Heart right ventricle (tissue), 16 donors: Measurements from ENCODE around the gene PADI2. TPM values are rescaled to one million over a fixed set of nuclear protein-coding genes. Genes with fewer than 3 reads are reported as not detected.

ENCODE experiments used
- ATAC-seq, 8 donors: fragments of 200-7000 bp; cut with Tn5 transposase; one replicate each; pipeline ENCODE4 v1.9.1; 2020; ENCODE audit warnings: mild to moderate bottlenecking in 8 of 8, moderate library complexity in 8 of 8, moderate number of reproducible peaks in 1 of 8
- DNase-seq, 2 donors: peaks; one replicate each; pipeline ENCODE4 v3.0.0-alpha.2; 2020
- H3K27ac ChIP-seq, 10 donors: fragments of 200-600 bp; sonication (generic) in 2 of 10; one replicate each; pipeline versions ENCODE4 v1.5.0 to v1.8.0; 2020 to 2022; ENCODE audit warnings: mild to moderate bottlenecking in 3 of 10
- H3K27me3 ChIP-seq, 7 donors: fragments of 200-600 bp; one replicate each; pipeline ENCODE4 v1.8.0; 2021 to 2022; ENCODE audit warnings: mild to moderate bottlenecking in 2 of 7
- H3K36me3 ChIP-seq, 9 donors: fragments of 200-600 bp; sonication (generic) in 1 of 9; one replicate each; pipeline versions ENCODE4 v1.5.0 to v1.8.0; 2020 to 2022; ENCODE audit warnings: mild to moderate bottlenecking in 2 of 9
- H3K4me1 ChIP-seq, 9 donors: fragments of 200-600 bp; sonication (generic) in 1 of 9; one replicate each; pipeline versions ENCODE4 v1.5.0 to v1.8.0; 2020 to 2022; ENCODE audit warnings: mild to moderate bottlenecking in 4 of 9
- H3K4me3 ChIP-seq, 10 donors: fragments of 200-600 bp; sonication (generic) in 2 of 10; one replicate each; pipeline versions ENCODE4 v1.5.0 to v1.8.0; 2020 to 2022; ENCODE audit warnings: mild to moderate bottlenecking in 7 of 10, moderate library complexity in 2 of 10
- H3K9me3 ChIP-seq, 11 donors: fragments of 200-600 bp in 10 of 11; sonication (generic) in 2 of 11; one replicate each; pipeline versions ENCODE4 v1.5.0 to v1.8.0; 2013 to 2022; ENCODE audit warnings: mild to moderate bottlenecking in 2 of 11, control low read depth in 1 of 11, moderate library complexity in 1 of 11
- CTCF ChIP-seq, 9 donors: fragments of 200-600 bp; sonication (generic) in 2 of 9; IDR thresholded peaks; one replicate each; pipeline versions ENCODE4 v1.5.0 to v1.8.0; 2021 to 2022; ENCODE audit warnings: antibody characterized with exemption in 9 of 9, mild to moderate bottlenecking in 5 of 9, moderate library complexity in 1 of 9
- WGBS, 2 donors: extraction: QIAGEN DNeasy Blood & Tissue Kit; methylation state at CpG; one replicate each; pipeline ENCODE4 v1.1.7; 2013; ENCODE audit warnings: inconsistent platforms in 1 of 2; 5-methylcytosine and 5-hydroxymethylcytosine counted together
- intact Hi-C, 10 donors: fragments of 100-400 bp; cut with DNase I; formaldehyde crosslinking; loops; one replicate each; pipeline versions ENCODE4 v1.11.1 to v1.14.2; 2022
- polyA plus RNA-seq, 2 donors: library from polyadenylated mRNA; stranded (reverse); fragments of 200-250 nt; gene quantifications; one replicate each; pipeline ENCODE4 v1.2.3, GENCODE V29; 2013
- total RNA-seq, 10 donors: library from RNA; stranded (reverse); fragmentation: NEBNext Ultra II Directional in 3 of 10; extraction: Animal tissue kit (Norgen Biotek cat#: 25700) in 3 of 10; gene quantifications; one replicate each; pipeline versions ENCODE4 v1.2.1 to v1.2.4, GENCODE V29; 2021 to 2023
- donor health status: Arrhythmogenic right ventricular cardiomyopathy.
- donor health status: ischemic (EF 13 %, LVEDD 7.1; RV severe dilation, severe dysfunction).
- donor health status: healthy with polysubstance abuse.
- donor health status: DM: no; HTN: yes; CAD: no.
- donor health status: DM: no; HTN: no; CAD: no.
- donor health status: ischemic (EF 25% LVEDD 6.9; RV normal size, moderate dysfunction).
- donor health status: ischemic (EF 25% LVEDD 5.7; RV mildly dilated, moderate dysfunction).
- donor health status: healthy.
- donor health status: DM: yes; HTN: yes; CAD: no.
- donor health status: Ischemic cardiomyopathy.
- donor health status: ischemic (EF 35%, LVEDD 5.7; RV mildly dilated, moderate dysfunction).
- donor health status: nonischemic (EF 11% LVEDD 7.7; RV severe dilation, severe dysfunction).
- donor health status: DM: yes; HTN: yes; CAD: no.
- donor health status: PGD.
- donor health status: ischemic (EF 29% LVEDD 5.4; RV normal size, mild dysfunction).
- donor health status: nonischemic (EF 23%, LVEDD 6.1; RV moderate dilation, normal function).

Gene PADI2
- total and polyA plus RNA-seq, 12 donors: 0.07 to 1.1 (median 0.47) TPM

- Histone ChIP-seq H3K27ac (no peak overlapping the region), H3K27me3 (peaks cover 0 to 9% (median 0%) of the 10 kb centered on the region in 7 donors), H3K4me1 (peaks cover 0 to 12% (median 0%) of the 10 kb centered on the region in 9 donors), H3K36me3 (no peaks in the 10 kb centered on the region), H3K9me3 (peaks cover 0 to 11% (median 0%) of the 10 kb centered on the region in 11 donors), H3K4me3 (no peak overlapping the region)
- TF ChIP-seq CTCF (IDR thresholded peaks at IDR 0.05): no peak
- WGBS, 2 donors: 86 to 90% methylated on average over 8 of the region's 8 CpGs
- intact Hi-C loops: no loop called here
- ATAC-seq (no peak), DNase-seq (no peak)
Measured at GRCh38 chr1:17093822-17094393, 25.3 kb downstream of the PADI2 start.

GRCh38 chr1:17091252-17091651 is 28.0 kb downstream of the PADI2 start:
- no peak for ATAC-seq
- DNase-seq: no peak
- Histone ChIP-seq H3K9me3 (peaks cover 0 to 11% (median 0%) of the 10 kb centered on the region in 11 donors), H3K36me3 (no peaks in the 10 kb centered on the region), H3K27ac (no peak overlapping the region), H3K27me3 (peaks cover 0 to 6% (median 0%) of the 10 kb centered on the region in 7 donors), H3K4me1 (no peaks in the 10 kb centered on the region), H3K4me3 (no peak overlapping the region)
- no peak for TF ChIP-seq CTCF (IDR thresholded peaks at IDR 0.05)
- 74 to 86% methylated on average over 7 of the region's 7 CpGs for WGBS, 2 donors
- intact Hi-C loops: no loop called here

GRCh38 chr1:17089506-17089905 is 29.7 kb downstream of the PADI2 start:
- Histone ChIP-seq H3K36me3 (no peaks in the 10 kb centered on the region), H3K9me3 (peaks cover 0 to 11% (median 0%) of the 10 kb centered on the region in 11 donors), H3K27me3 (peaks cover 0 to 3% (median 0%) of the 10 kb centered on the region in 7 donors), H3K27ac (no peak overlapping the region), H3K4me1 (no peaks in the 10 kb centered on the region), H3K4me3 (no peak overlapping the region)
- TF ChIP-seq CTCF (IDR thresholded peaks at IDR 0.05): no peak
- ATAC-seq (no peak), DNase-seq (no peak)
- intact Hi-C loops: no loop called here
- 76 to 78% methylated on average over 14 of the region's 14 CpGs for WGBS, 2 donors

- Histone ChIP-seq H3K4me1 (peaks cover 0 to 5% (median 0%) of the 10 kb centered on the region in 9 donors), H3K9me3 (no peaks in the 10 kb centered on the region), H3K4me3 (no peak overlapping the region), H3K36me3 (no peaks in the 10 kb centered on the region), H3K27me3 (peaks cover 0 to 7% (median 0%) of the 10 kb centered on the region in 7 donors), H3K27ac (no peak overlapping the region)
- no peak for ATAC-seq
- TF ChIP-seq CTCF (IDR thresholded peaks at IDR 0.05): no peak
- no peak for DNase-seq
- intact Hi-C loops: no loop called here
- 68 to 72% methylated on average over 6 of the region's 6 CpGs for WGBS, 2 donors
Measured at GRCh38 chr1:17086751-17087150, 32.5 kb downstream of the PADI2 start.
